PC-3 (cell line): ENCODE results near the gene EPS8L2. TPM values are rescaled to one million over a fixed set of nuclear protein-coding genes. Genes with fewer than 3 reads are reported as not detected.

Experiments used
- ATAC-seq: fragments of 200-7000 bp; cut with Tn5 transposase; 2 replicates; pipeline ENCODE4 v1.9.1; 2020; ENCODE audit warnings: mild to moderate bottlenecking, moderate library complexity
- BruUV-seq: library from RNA; stranded (reverse); fragments of 400-500 nt; replicated peaks from 2 replicates; lab custom pipeline; 2021; lab: Mats Ljungman, UMichigan
- CTCF ChIA-PET: fragments of 300-600 bp; sonication (Branson Sonifier 250); formaldehyde crosslinking; loops from one replicate; lab custom pipeline; 2022; ENCODE audit warnings: antibody characterized with exemption; lab: Charles Lee
- POLR2A ChIA-PET: fragments of 300-600 bp; sonication (Branson Sonifier 250); formaldehyde crosslinking; loops from one replicate; lab custom pipeline; 2022; ENCODE audit warnings: antibody characterized with exemption; ENCODE audit not compliant: unreplicated experiment; lab: Charles Lee
- DNase-seq: peaks from one replicate; pipeline ENCODE4 v3.0.0-alpha.2; 2015
- H2AFZ ChIP-seq: fragments of 300-600 bp; sonication (generic); 2 replicates; pipeline ENCODE4 v1.6.0; 2016; ENCODE audit warnings: antibody characterized with exemption, low read length
- H3F3A ChIP-seq: fragments of 300-600 bp; sonication (generic); one replicate; pipeline ENCODE4 v1.6.0; 2017; ENCODE audit warnings: antibody characterized with exemption, low read length, control low read depth, mild to moderate bottlenecking; ENCODE audit not compliant: unreplicated experiment
- H3K27ac ChIP-seq: fragments of 300-600 bp; sonication (generic); 2 replicates; pipeline ENCODE4 v1.5.1; 2016; ENCODE audit warnings: mild to moderate bottlenecking, low read length
- H3K27me3 ChIP-seq: fragments of 300-600 bp; sonication (generic); 2 replicates; pipeline ENCODE4 v1.6.1; 2016; ENCODE audit warnings: low read length, mixed read lengths
- H3K36me3 ChIP-seq: fragments of 300-600 bp; sonication (generic); 2 replicates; pipeline ENCODE4 v1.6.1; 2016; ENCODE audit warnings: low read depth, mixed run types, low read length, mixed read lengths
- H3K4me1 ChIP-seq: fragments of 300-600 bp; sonication (generic); 2 replicates; pipeline ENCODE4 v1.5.1; 2016; ENCODE audit warnings: low read length; ENCODE audit not compliant: insufficient read depth
- H3K4me2 ChIP-seq: fragments of 300-600 bp; sonication (generic); 2 replicates; pipeline ENCODE4 v1.6.0; 2016; ENCODE audit warnings: low read length
- H3K4me3 ChIP-seq: fragments of 300-600 bp; sonication (generic); 2 replicates; pipeline ENCODE4 v1.5.1; 2016; ENCODE audit warnings: mild to moderate bottlenecking, low read length, mixed read lengths
- H3K79me2 ChIP-seq: fragments of 300-600 bp; sonication (generic); 2 replicates; pipeline ENCODE4 v1.6.1; 2017; ENCODE audit warnings: low read length, mixed read lengths
- H3K9ac ChIP-seq: fragments of 300-600 bp; sonication (generic); 2 replicates; pipeline ENCODE4 v1.6.0; 2016; ENCODE audit warnings: mild to moderate bottlenecking, low read length
- H3K9me2 ChIP-seq: fragments of 300-600 bp; sonication (generic); replicated peaks from 2 replicates; pipeline ENCODE4 v1.6.1; 2016; ENCODE audit warnings: mixed run types, low read length, mixed read lengths
- H3K9me3 ChIP-seq: fragments of 300-600 bp; sonication (generic); 2 replicates; pipeline ENCODE4 v1.6.1; 2016; ENCODE audit warnings: low read length, mixed read lengths
- H4K20me1 ChIP-seq: fragments of 300-600 bp; sonication (generic); 2 replicates; pipeline ENCODE4 v1.6.1; 2016; ENCODE audit warnings: low read length, mixed read lengths
- EZH2 ChIP-seq: fragments of 300-600 bp; sonication (generic); IDR thresholded peaks from one replicate; pipeline ENCODE4 v1.6.1; 2017; ENCODE audit warnings: antibody characterized with exemption, mild to moderate bottlenecking, low read length; ENCODE audit not compliant: unreplicated experiment
- EZH2phosphoT487 ChIP-seq: fragments of 300-600 bp; sonication (generic); IDR thresholded peaks from 2 replicates; pipeline ENCODE4 v1.6.1; 2018; ENCODE audit warnings: mild to moderate bottlenecking, antibody characterized with exemption, low read length, borderline replicate concordance
- intact Hi-C: fragments of 100-400 bp; cut with micrococcal nuclease; formaldehyde crosslinking; loops from 2 replicates; pipeline ENCODE4 v1.9.0; 2023
- total RNA-seq: library from RNA; depleted of rRNA; stranded (reverse); fragments of >200 nt; gene quantifications from 2 replicates; pipeline ENCODE4 v1.2.3, GENCODE V29; 2014
- TF ChIP-seq, protein P1 (sequence below): fragments of 300-600 bp; sonication (generic); conservative IDR thresholded peaks from 2 replicates; pipeline ENCODE4 v1.5.1; 2017; ENCODE audit warnings: antibody characterized with exemption, low read depth, mild to moderate bottlenecking, low read length

EPS8L2 gene
- total RNA-seq, 1 experiment from 2014 or later, result 127 TPM

GRCh38 chr11:660681-661444 is 45.2 kb upstream of the EPS8L2 start:
- POLR2A ChIA-PET, result no interaction called here
- H3K4me2 ChIP-seq, result no peak overlapping the region
- H3K27me3 ChIP-seq, result no peaks in the 10 kb centered on the region
- CTCF ChIA-PET, result interaction anchor here (0.5 kb wide), 1 partner anchor 80 kb away, joined by 6 read pairs; no protein-coding TSS in a partner anchor
- H4K20me1 ChIP-seq, result no peaks in the 10 kb centered on the region
- DNase-seq, result no peak
- intact Hi-C loops, result no loop called here
- H3K27ac ChIP-seq, result no peak overlapping the region
- no peak overlapping the region for H3K9ac ChIP-seq
- H3F3A ChIP-seq, result no peaks in the 10 kb centered on the region
- no peak for ATAC-seq
- no peaks in the 10 kb centered on the region for H3K9me2 ChIP-seq
- BruUV-seq, result no TSS peak
- TF ChIP-seq EZH2phosphoT487, result no peak
- H3K4me1 ChIP-seq, result no peaks in the 10 kb centered on the region
- H3K36me3 ChIP-seq, result peaks cover 2% of the 10 kb centered on the region; the same call in 1 of the 2 replicates
- no peak overlapping the region for H3K4me3 ChIP-seq
- H2AFZ ChIP-seq, result no peak overlapping the region
- H3K9me3 ChIP-seq, result no peaks in the 10 kb centered on the region
- no peaks in the 10 kb centered on the region for H3K79me2 ChIP-seq

DNA sequence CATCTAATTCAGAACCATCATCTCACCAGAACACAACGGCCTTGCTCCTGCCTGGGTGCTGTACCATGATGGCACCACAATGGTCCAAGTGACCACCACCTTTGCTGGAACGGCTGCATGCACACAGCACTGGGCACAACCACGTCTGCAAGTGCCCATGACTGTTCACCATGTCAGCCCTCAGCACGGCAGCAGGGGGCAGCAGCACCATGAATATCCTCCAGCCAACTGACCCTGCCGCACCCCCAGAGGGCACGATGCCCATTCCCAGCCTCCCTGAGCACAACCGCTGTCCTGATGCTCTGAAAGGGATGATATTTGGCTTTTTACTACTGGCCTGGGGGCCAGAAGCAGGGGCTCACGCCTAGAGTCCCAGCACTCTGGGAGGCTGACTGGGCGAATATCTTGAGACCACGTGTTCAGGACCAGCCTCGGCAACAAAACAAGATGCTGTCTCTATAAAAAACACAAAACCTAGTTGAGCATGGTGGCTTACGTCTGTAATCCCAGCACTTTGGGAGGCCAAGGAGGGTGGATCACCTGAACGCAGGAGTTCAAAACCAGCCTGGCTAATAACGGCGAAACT is 43.2 kb upstream of the EPS8L2 start:
- CTCF ChIA-PET, result interaction anchor here (0.7 kb wide), 1 partner anchor 41 kb away, joined by 3 read pairs; no protein-coding TSS in a partner anchor

DNA sequence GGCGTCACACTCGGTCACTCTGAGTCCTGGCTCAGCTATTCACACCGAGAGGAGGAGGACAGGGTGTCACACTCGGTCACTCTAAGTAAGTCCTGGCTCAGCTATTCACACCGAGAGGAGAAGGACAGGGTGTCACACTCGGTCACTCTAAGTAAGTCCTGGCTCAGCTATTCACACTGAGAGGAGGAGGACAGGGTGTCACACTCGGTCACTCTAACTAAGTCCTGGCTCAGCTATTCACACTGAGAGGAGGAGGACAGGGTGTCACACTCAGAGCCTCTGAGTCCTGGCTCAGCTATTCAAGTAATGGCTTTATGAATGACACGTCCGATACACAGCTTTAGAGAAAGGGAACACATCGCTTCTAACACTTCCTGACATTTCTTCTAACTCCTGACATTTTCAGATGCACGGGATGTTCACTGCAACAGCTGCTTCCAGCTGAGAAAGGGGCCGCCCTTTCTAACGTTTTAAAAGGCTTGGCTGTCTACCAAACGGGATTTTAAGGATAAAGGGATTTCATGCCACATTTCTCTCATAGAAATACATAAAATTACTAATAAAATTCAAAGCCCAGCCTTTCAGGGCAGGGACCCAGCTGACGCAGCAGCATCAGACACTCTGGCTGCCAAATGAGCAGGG is 40.8 kb upstream of the EPS8L2 start:
- ChIA-PET CTCF (no interaction called here), POLR2A (no interaction called here)
- no peak overlapping the region for H3K27ac ChIP-seq
- intact Hi-C loops, result no loop called here
- H3F3A ChIP-seq, result no peaks in the 10 kb centered on the region
- H3K79me2 ChIP-seq, result no peaks in the 10 kb centered on the region
- no peaks in the 10 kb centered on the region for H3K27me3 ChIP-seq
- no peak overlapping the region for H2AFZ ChIP-seq
- ATAC-seq (no peak), DNase-seq (no peak)
- no peak overlapping the region for H3K4me3 ChIP-seq
- TF ChIP-seq EZH2phosphoT487 (no peak), EZH2 (no peak)
- TF ChIP-seq, protein P1, sequence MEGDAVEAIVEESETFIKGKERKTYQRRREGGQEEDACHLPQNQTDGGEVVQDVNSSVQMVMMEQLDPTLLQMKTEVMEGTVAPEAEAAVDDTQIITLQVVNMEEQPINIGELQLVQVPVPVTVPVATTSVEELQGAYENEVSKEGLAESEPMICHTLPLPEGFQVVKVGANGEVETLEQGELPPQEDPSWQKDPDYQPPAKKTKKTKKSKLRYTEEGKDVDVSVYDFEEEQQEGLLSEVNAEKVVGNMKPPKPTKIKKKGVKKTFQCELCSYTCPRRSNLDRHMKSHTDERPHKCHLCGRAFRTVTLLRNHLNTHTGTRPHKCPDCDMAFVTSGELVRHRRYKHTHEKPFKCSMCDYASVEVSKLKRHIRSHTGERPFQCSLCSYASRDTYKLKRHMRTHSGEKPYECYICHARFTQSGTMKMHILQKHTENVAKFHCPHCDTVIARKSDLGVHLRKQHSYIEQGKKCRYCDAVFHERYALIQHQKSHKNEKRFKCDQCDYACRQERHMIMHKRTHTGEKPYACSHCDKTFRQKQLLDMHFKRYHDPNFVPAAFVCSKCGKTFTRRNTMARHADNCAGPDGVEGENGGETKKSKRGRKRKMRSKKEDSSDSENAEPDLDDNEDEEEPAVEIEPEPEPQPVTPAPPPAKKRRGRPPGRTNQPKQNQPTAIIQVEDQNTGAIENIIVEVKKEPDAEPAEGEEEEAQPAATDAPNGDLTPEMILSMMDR, result no peak
- H3K4me2 ChIP-seq, result no peak overlapping the region
- H3K9me3 ChIP-seq, result no peaks in the 10 kb centered on the region
- no peaks in the 10 kb centered on the region for H3K4me1 ChIP-seq
- H3K9ac ChIP-seq, result no peak overlapping the region
- peaks cover 2% of the 10 kb centered on the region; the same call in 1 of the 2 replicates for H3K36me3 ChIP-seq
- H4K20me1 ChIP-seq, result no peaks in the 10 kb centered on the region
- no peaks in the 10 kb centered on the region for H3K9me2 ChIP-seq
- no TSS peak for BruUV-seq

More for the DNA sequence above, 43.2 kb upstream of the EPS8L2 start:
- peaks cover 2% of the 10 kb centered on the region; the same call in 1 of the 2 replicates for H3K36me3 ChIP-seq
- no peaks in the 10 kb centered on the region for H3K9me3 ChIP-seq
- no peak overlapping the region for H2AFZ ChIP-seq
- POLR2A ChIA-PET, result no interaction called here
- ATAC-seq, result peak; percentile 91
- no peaks in the 10 kb centered on the region for H4K20me1 ChIP-seq
- no TSS peak for BruUV-seq
- no peaks in the 10 kb centered on the region for H3K27me3 ChIP-seq
- H3K4me1 ChIP-seq, result no peaks in the 10 kb centered on the region
- TF ChIP-seq EZH2phosphoT487, result no peak
- TF ChIP-seq, protein P1, result peak; percentile 75
- no peaks in the 10 kb centered on the region for H3K9me2 ChIP-seq
- H3K4me2 ChIP-seq, result no peak overlapping the region
- no peaks in the 10 kb centered on the region for H3F3A ChIP-seq
- no peaks in the 10 kb centered on the region for H3K79me2 ChIP-seq
- H3K9ac ChIP-seq, result no peak overlapping the region
- no peak overlapping the region for H3K4me3 ChIP-seq
- DNase-seq, result peak; percentile 54
- intact Hi-C loops, result no loop called here
- no peak overlapping the region for H3K27ac ChIP-seq
